Ovary (tissue), 3 donors: ENCODE results near the gene PTPRN2.

Experiments used
- CTCF ChIP-seq, 3 donors: fragments of 450-650 bp in 2 of 3; fragments of 200-600 bp in 1 of 3; IDR thresholded peaks; one replicate each; pipeline versions ENCODE4 v1.5.1 to v1.8.0; 2016 to 2022; ENCODE audit warnings: antibody characterized with exemption in 3 of 3, mild to moderate bottlenecking in 1 of 3
- EP300 ChIP-seq: sonication (generic); formaldehyde crosslinking; IDR thresholded peaks from one replicate; pipeline ENCODE4 v1.6.1; 2017; ENCODE audit warnings: antibody characterized with exemption
- POLR2A ChIP-seq: fragments of 450-650 bp; IDR thresholded peaks from one replicate; pipeline ENCODE4 v1.6.1; 2017; ENCODE audit warnings: antibody characterized with exemption, mild to moderate bottlenecking, moderate library complexity
- donor health status: DM: no; HTN: no; CAD: no.

GRCh38 chr7:158387546-158387891 is 200.1 kb downstream of the PTPRN2 start:
- TF ChIP-seq CTCF (IDR thresholded peaks at IDR 0.05) (no peak), POLR2A (no peak), EP300 (no peak)
